RWPE2 (cell line): ENCODE measurements around the gene HUS1.
"Not testable (repeated sequence)": the region's sequence is repeated elsewhere in the genome, so short reads cannot be mapped to it uniquely, and the experiment has no call there.

Experiments used
- ATAC-seq: fragments of 200-7000 bp; cut with Tn5 transposase; 3 replicates; pipeline ENCODE4 v1.9.1; 2021; ENCODE audit warnings: low read depth
- DNase-seq: peaks from one replicate; pipeline ENCODE4 v3.0.0-alpha.2; 2020; ENCODE audit warnings: low spot score
- H3K27ac ChIP-seq: fragments of 450-650 bp; 2 replicates; pipeline ENCODE4 v1.5.1; 2017; ENCODE audit warnings: mild to moderate bottlenecking; ENCODE audit not compliant: poor library complexity, severe bottlenecking
- H3K27me3 ChIP-seq: fragments of 250-450 bp; sonication (Bioruptor Pico); 2 replicates; pipeline ENCODE4 v1.5.1; 2021; ENCODE audit warnings: mild to moderate bottlenecking, moderate library complexity; ENCODE audit not compliant: insufficient read depth, poor library complexity, severe bottlenecking
- H3K36me3 ChIP-seq: fragments of 250-450 bp; sonication (Bioruptor Pico); 2 replicates; pipeline ENCODE4 v1.5.1; 2020; ENCODE audit warnings: low read depth, mild to moderate bottlenecking, moderate library complexity
- H3K4me1 ChIP-seq: fragments of 250-450 bp; sonication (Bioruptor Pico); 2 replicates; pipeline ENCODE4 v1.5.1; 2021; ENCODE audit warnings: mild to moderate bottlenecking, moderate library complexity; ENCODE audit not compliant: insufficient read depth, poor library complexity, severe bottlenecking
- H3K4me3 ChIP-seq: fragments of 250-450 bp; sonication (Bioruptor Pico); 2 replicates; pipeline ENCODE4 v1.5.1; 2021; ENCODE audit warnings: mild to moderate bottlenecking, moderate library complexity; ENCODE audit not compliant: severe bottlenecking
- H3K9me3 ChIP-seq: fragments of 250-450 bp; sonication (Bioruptor Pico); 2 replicates; pipeline ENCODE4 v1.5.1; 2021; ENCODE audit warnings: mild to moderate bottlenecking, moderate library complexity; ENCODE audit not compliant: severe bottlenecking
- CTCF ChIP-seq: fragments of 450-650 bp; IDR thresholded peaks from one replicate; pipeline ENCODE4 v1.5.1; 2017; ENCODE audit warnings: mild to moderate bottlenecking, moderate library complexity; ENCODE audit not compliant: poor library complexity, severe bottlenecking

The HUS1 gene

DNA sequence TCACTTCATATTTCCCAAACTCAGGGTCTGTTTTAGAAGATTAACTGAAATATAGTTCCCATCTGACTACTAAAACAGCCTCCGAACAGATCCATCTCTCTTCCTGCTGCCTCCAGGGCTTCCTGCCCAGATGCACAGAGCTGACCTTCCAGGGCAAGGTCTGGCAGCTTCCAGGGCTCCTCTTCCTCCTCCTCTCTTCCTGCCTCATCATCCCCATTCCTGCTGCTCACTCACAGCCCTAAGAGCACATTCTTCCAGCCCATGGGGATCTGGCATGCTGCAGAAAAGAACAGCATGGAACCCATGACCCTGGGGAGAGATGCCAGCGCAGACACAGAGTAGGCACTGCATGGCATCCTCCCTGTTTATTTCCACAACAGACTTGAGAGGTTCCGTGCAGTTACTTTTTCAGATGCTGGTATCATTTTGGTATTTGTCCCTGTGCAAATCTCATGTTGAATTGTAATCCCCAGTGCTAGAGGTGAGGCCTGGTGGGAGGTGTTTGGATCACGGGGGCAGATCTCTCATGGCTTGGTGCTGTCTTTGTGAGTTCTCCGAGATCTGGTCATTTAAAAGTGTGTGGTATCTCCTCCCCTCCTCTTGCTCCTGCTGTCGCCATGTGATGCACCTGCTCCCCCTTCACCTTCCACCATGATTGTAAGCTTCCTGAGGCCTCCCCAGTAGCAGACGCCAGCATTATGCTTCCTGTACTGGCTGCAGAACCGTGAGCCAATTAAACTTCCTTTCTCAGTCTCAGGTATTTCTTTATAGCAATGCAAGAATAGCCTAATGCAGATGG lies 35.5 kb downstream of the HUS1 start:
- no peak for TF ChIP-seq CTCF
- no peak overlapping the region for H3K27ac ChIP-seq
- DNase-seq (no peak), ATAC-seq (no peak)
- no peak overlapping the region for H3K4me3 ChIP-seq
- no peaks in the 10 kb centered on the region for H3K36me3 ChIP-seq
- no peaks in the 10 kb centered on the region for H3K27me3 ChIP-seq
- peaks cover 13% of the 10 kb centered on the region for H3K4me1 ChIP-seq
- no peaks in the 10 kb centered on the region for H3K9me3 ChIP-seq

- peaks cover 13% of the 10 kb centered on the region for H3K4me1 ChIP-seq
- H3K36me3 ChIP-seq, H3K4me3 ChIP-seq, H3K27me3 ChIP-seq, DNase-seq, H3K9me3 ChIP-seq, ATAC-seq, H3K27ac ChIP-seq: not testable (repeated sequence)
Measured at GRCh38 chr7:47942651-47943050, 36.8 kb downstream of the HUS1 start.

DNA sequence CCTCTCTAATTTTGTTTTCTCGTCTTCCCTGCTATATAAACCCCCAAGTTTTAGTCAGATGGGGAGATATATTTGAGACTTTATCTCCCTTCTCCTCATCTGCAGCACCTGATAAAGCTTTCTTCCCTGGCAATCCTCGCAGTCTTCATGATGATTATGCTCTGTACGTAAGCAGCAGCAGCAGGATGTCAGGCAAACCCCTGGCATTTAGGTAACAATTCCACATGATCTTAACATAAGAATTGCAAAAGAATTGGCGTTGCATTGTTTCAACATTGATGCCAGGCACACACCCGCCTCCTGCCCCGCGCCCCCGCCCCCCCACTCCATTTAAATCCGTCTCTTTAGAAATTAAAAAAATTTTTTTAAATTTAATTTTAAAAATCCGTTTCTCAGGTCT lies 37.3 kb downstream of the HUS1 start:
- TF ChIP-seq CTCF = no peak
- H3K4me1 ChIP-seq = peaks cover 13% of the 10 kb centered on the region
- no peaks in the 10 kb centered on the region for H3K27me3 ChIP-seq
- ATAC-seq = no peak
- H3K27ac ChIP-seq = peak overlapping the region; percentile 60
- H3K36me3 ChIP-seq = no peaks in the 10 kb centered on the region
- H3K9me3 ChIP-seq = no peaks in the 10 kb centered on the region
- no peak overlapping the region for H3K4me3 ChIP-seq
- DNase-seq = no peak

DNA sequence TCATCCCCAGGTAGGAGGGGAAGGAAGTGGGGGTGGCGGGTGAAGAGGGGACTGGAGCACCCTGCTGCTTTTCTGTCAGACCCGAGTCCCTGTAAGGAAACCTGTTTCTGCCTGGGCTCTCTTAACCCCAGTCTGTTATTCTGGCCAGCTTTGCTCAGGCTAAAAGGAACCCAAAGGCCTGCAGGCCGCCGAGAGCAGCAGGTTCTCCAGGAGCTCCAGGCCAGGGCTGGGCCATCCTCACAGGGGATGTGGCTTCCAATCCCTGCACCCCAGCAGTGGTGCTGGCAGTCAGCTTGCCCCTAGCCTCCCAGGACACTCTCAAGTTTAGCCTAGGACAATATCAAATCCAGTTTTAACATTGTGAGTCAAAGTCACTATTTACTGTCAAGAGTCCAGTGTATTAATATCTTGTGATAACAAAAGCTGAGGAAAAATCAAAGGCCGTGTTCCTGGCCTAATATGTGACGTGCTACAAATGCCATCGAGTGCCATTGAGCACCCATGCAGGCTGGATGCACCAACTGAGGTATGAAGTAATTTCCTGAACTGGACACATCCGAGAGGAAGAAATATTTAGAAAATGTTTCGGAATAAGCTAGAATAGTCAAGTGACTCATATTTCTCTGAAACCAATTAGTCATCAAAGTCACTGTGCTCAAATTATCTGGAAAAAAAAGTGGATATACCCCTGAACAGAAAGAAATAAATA lies 38.1 kb downstream of the HUS1 start:
- no peaks in the 10 kb centered on the region for H3K9me3 ChIP-seq
- ATAC-seq (peak; percentile 77), DNase-seq (no peak)
- TF ChIP-seq CTCF = no peak
- no peaks in the 10 kb centered on the region for H3K27me3 ChIP-seq
- H3K4me3 ChIP-seq = no peak overlapping the region
- H3K36me3 ChIP-seq = no peaks in the 10 kb centered on the region
- H3K4me1 ChIP-seq = peaks cover 13% of the 10 kb centered on the region
- peak overlapping the region; percentile 60 for H3K27ac ChIP-seq

- Histone ChIP-seq H3K27me3 (no peaks in the 10 kb centered on the region), H3K36me3 (no peaks in the 10 kb centered on the region), H3K4me3 (no peak overlapping the region), H3K9me3 (no peaks in the 10 kb centered on the region), H3K4me1 (peaks cover 13% of the 10 kb centered on the region), H3K27ac (peak overlapping the region; percentile 60)
- TF ChIP-seq CTCF = no peak
- ATAC-seq (no peak), DNase-seq (no peak)
Measured at GRCh38 chr7:47940088-47941013, 39.1 kb downstream of the HUS1 start.
